GM21529 (cell line): ENCODE data around the gene MARCKSL1.
"Not testable (repeated sequence)": the region's sequence is repeated elsewhere in the genome, so short reads cannot be mapped to it uniquely, and the experiment has no call there.

Experiments
- ATAC-seq: cut with Tn5 transposase; IDR thresholded peaks from one replicate; pipeline ENCODE4 v1.9.1; 2021; ENCODE audit not compliant: unreplicated experiment

Gene MARCKSL1

DNA sequence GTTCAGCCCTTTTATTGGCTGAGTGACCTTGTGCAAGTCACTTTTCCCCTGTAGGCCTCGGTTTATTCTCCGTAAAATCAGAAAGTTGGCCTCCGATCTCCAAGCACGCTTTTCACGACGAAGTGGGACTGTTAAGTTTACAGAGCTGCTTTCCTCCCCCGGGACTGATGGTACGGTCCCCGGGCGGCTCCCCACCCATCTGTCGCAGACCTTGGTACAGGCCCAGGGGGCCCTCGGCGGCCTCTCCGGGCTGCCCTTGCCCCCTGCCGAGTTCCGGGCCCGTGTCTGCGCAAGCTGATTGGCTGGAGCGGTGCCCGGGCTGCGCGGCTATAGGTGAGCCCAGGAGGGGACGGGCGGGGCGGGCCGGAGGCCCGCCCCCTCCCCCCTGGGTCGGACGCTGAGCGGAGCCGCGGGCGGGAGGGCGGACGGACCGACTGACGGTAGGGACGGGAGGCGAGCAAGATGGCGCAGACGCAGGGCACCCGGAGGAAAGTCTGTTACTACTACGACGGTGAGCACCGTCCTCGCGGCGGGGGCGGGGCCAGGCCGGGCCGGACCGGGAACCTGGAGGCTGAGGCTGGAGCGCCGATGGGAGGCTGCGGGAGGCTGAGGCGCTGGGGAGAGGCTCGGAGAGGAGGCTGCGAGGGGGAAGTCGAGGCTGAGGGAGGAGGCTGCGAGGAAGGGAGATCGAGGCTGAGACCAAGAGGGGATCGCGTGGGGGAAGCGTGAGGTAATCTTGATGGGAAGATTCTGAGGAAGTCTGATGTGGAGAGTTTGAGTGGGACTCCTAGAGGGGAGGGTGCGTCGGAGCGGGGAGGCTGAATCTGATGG lies 44.1 kb downstream of the MARCKSL1 start, which contains the start of gene HDAC1:
Gene HDAC1 (plus strand): TSS at position 376 of the 831 bp plus-strand sequence. CDS start 87 bp downstream, at position 463.
- ATAC-seq = peak; percentile 96

GRCh38 chr1:32291145-32291707 lies 44.8 kb downstream of the MARCKSL1 start:
- ATAC-seq = no peak

DNA sequence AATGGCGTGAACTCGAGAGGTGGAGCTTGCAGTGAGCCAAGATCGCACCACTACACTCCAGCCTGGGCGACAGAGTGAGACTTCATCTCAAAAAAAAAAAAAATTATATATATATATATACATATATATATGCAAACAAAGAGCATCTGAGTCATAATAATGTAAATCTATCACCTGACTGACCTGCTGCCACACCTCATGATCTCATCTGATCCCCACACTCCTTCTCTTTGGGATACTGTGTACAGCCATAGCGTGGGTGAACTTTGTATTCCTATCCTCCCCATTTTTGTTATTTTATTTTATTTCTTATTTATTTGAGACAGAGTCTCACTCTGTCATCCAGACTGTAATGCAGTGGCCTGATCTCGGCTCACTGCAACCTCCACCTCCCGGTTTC lies 46.8 kb downstream of the MARCKSL1 start:
- ATAC-seq = no peak

GRCh38 chr1:32286763-32287162 lies 49.3 kb downstream of the MARCKSL1 start:
- ATAC-seq = no peak

DNA sequence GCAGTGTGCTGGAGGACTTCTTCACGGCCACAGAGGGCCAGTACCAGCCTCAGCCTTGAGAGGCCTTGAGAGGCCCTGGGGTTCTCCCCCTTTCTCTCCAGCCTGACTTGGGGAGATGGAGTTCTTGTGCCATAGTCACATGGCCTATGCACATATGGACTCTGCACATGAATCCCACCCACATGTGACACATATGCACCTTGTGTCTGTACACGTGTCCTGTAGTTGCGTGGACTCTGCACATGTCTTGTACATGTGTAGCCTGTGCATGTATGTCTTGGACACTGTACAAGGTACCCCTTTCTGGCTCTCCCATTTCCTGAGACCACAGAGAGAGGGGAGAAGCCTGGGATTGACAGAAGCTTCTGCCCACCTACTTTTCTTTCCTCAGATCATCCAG lies 50.4 kb downstream of the MARCKSL1 start:
- no peak for ATAC-seq

DNA sequence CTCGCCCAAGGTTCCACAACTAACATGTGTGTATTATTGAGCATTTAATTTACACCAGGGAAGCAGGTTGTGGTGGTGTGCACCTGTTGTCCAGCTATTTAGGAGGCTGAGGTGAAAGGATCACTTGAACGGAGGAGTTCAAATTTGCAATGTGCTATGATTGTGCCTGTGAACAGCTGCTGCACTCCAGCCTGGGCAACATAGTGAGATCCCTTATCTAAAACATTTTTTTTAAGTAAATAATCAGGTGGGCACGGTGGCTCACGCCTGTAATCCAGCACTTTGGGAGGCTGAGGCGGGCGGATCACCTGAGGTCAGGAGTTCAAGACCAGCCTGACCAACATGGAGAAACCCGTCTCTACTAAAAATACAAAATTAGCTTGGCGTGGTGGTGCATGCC lies 51.3 kb downstream of the MARCKSL1 start:
- not testable (repeated sequence) for ATAC-seq
